ENCODE data around the gene THBD.
A peak's percentile ranks its signal among the peaks of the same experiment; 100 is the strongest.

Gene THBD

GRCh38 chr20:23010096-23010495, 39.4 kb downstream of the THBD start:
- no peak for DNase-seq (ENCODE audit: low spot score)

GRCh38 chr20:23009636-23010035, 39.8 kb downstream of the THBD start:
- DNase-seq (ENCODE audit: low spot score), result no peak

GRCh38 chr20:23008667-23009066, 40.8 kb downstream of the THBD start:
- no peak for DNase-seq (ENCODE audit: low spot score)

- DNase-seq (ENCODE audit: low spot score), result no peak
Measured at GRCh38 chr20:23007886-23008655, 41.4 kb downstream of the THBD start.

DNA sequence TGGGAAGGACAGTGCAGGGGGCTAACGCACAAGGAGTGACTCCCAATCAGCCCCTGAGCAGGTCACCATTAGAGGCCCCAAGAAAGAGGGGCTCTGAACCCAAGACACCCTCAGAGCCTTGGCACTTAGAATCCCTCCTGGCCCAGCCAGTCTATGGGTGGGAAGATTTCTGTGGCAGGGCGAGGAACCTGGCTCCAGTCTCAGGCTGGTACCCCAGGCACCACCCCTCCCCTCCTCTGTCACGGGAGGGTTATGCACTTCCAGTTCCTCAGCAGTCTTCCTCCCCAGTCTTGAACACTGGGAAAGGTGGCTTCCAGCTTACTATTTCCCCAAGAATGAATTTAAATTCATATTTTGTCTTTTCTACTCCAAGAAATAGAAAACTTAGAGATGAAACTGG, 42.0 kb downstream of the THBD start:
- DNase-seq (ENCODE audit: low spot score), result no peak

GRCh38 chr20:23005776-23006175, 43.7 kb downstream of the THBD start:
- no peak for DNase-seq (ENCODE audit: low spot score)

GRCh38 chr20:23003881-23004460, 45.5 kb downstream of the THBD start:
- DNase-seq (ENCODE audit: low spot score), result no peak

DNA sequence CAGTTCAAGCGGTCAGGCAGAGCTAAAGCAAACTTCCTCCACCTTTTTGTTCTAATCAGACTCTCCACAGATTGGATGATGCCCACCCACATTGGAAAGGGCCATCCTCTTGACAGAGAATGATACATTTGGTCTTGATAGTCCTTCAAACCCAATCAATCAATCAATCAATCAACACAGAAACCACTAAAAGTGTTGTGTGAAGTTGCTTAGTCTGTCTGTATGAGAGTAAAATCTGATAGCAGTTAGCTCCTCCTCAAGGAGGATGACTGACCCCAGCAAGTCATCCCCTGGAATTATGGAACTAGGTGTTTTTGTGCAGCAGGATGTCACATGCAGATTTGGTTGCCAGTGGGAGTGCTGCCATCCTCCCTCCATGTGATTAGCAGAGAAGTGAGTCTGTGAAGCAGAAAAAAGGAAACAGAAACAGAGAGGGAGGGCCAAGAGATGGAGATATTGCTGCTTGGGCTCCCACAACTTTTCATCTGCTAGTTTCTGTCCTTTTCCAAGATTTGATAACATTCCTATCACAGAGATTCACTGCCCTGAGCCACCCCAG, 46.3 kb downstream of the THBD start:
- peak; percentile 11 for DNase-seq (ENCODE audit: low spot score)

DNA sequence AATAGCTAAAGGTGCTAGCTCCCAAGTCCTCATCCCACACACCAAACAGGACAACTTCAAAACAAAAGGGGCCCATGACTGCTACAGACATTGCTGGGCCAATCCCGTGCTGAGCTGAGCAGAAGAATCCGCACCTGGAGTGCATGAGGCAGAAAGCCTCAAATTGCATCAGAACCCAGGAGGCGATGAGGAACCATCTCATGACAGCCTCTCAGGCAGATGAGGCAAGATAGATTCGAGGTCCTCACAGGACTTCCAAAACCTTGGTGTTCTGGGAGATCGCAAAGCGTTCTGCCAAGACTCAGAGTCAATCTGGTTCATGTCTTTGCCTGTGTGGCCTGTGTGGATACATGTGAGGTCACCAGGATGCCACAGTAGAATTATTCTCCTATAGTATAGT, 47.2 kb downstream of the THBD start:
- DNase-seq (ENCODE audit: low spot score), result no peak

GRCh38 chr20:23000232-23000947, 49.1 kb downstream of the THBD start:
- no peak for DNase-seq (ENCODE audit: low spot score)

- DNase-seq (ENCODE audit: low spot score), result no peak
Measured at GRCh38 chr20:22999756-23000155, 49.7 kb downstream of the THBD start.

DNA sequence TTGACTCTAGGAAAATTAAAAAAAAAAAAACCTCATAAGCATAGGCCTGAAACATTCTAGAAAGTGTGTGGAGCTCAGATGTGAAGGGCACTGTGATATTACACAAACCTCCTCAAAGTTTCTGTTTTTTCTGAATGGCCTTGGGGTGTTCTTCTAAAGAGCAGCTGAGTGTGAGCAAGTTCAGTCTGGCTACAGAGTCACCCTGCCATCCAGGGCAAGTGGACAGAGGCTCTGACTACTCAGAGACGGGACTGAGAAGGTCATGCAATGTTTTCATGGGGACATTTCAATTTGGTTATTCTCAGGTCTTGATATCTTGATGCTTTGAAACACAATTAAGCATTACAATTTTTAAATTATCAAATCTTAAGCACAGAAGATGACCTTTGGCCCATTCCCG, 51.0 kb downstream of the THBD start:
- no peak for DNase-seq (ENCODE audit: low spot score)

DNA sequence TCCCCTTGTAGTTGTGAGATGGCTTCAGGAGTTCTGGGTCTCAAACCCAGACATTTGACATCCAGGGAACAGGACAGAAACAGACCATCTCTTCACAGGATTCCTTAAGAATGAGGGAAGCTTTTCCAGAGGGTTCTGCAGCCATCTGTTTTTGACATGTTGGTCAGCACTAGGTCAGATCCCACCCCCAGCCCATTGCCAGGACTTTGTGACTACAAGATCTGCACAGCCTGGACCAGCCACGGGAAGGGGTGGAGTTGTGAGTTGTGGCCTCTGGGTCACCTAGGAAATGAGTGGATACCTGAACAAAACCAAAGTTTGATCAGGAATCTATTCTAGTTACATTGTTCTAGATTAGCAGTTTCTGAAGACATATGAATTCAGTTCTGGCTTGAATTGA, 53.5 kb downstream of the THBD start:
- no peak for DNase-seq (ENCODE audit: low spot score)

Measured in pons (tissue), 1 donor.